Hindlimb muscle (tissue), 1 donor: ENCODE data around the gene ATG4B. TPM values are rescaled to one million over a fixed set of nuclear protein-coding genes. Genes with fewer than 3 reads are reported as not detected.
"Not testable (repeated sequence)": the region's sequence is repeated elsewhere in the genome, so short reads cannot be mapped to it uniquely, and the experiment has no call there.

ENCODE experiments used
- DNase-seq: peaks from one replicate; pipeline ENCODE4 v3.0.0-alpha.2; 2013
- polyA plus RNA-seq: library from polyadenylated mRNA; unstranded; fragments of 120-200 nt; gene quantifications from one replicate; pipeline ENCODE4 v1.2.1, GENCODE V29; 2013; ENCODE audit not compliant: insufficient read length

ATG4B gene
- polyA plus RNA-seq, 1 donor, result 59.6 TPM

DNA sequence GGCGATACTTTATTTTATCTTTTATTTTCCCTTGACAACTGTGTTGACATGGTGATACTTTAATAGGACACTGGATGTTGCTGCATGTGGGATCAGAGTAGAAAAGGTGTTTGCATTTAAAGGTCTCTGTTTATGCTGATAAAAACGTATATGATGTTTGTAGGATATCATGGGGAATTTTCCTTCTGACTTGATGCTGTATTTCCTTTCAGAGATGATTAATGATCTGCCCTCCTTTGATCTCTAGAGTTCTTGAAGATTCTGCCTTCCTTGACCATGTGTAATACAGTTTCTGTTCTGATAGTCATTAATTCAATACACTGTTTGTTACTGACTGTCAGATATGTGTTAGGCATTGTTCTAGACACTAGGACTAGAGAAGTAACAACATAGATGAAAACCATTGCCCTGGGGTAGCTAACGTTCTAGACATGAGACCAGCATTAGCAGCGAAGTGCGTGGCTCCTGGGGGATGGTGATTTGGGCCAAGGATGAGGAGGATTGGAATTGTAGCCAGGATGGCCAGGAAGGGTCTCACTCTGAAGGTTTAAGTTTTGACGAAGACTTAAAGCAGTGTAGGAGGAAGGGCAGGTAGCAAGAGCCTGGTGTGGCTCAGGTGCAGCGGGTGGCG is 2.8 kb downstream of the ATG4B start:
- no peak for DNase-seq

DNA sequence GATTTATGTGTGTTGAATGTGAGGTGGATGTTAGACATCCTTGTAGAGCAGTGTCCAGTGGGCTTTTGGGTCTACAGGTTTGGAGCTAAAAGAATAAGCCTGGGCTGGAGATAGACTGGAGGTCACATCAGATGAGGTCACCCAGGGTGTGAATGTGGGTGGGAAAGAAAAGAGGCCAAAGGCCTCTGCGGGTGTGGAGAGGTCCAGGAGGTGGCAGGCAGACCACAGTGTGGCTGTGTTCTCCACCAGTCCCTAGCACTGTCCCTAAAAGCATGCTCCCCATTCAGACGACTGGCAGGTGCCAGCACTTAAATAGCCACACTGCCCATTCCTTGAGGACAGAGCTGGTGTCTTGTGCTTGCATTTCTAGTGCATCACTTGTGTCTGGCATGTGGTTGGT is 4.1 kb downstream of the ATG4B start:
- no peak for DNase-seq

DNA sequence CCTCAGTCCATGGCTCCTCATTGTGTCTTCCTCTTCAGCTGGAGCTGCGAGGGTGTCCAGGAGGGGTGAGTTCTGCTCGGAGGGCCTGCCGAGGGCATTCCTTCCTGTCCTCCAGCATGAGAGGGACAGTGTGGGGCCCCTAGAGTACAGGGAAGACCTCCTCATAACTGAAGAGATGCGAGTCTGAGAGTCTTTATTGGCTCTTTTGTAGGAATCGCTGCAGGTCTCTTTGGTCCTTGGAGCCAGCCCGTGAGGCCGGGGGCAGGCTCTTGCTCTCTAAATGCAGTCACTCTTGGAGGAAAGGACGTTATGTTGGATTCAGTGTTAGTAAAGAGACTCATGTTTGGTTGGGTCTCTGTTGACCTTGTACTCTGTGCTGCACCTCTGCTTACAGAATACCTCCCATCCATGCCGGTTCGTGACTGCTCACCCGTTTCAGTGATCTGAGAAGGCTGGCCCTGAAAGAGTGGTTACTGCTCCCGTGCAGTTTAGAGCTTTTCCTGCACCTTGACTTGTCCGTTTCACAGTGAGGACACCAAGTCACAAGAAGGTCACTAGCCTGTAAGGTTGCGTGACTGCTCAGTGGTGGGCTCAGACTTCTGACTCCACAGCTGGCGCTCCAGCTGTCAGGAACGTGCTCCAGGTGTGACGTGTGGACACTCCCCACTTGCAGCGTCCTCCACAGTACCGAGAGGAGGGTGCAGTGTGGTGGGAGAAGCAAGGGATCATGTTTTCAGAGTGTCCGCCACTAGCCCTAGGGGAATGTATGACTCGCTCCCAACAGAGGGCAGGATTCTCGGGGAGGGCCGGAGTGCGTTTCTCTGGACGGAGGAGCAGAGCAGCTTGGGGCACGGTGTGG is 7.8 kb downstream of the ATG4B start:
- no peak for DNase-seq

GRCh38 chr2:241645915-241646645 is 8.6 kb downstream of the ATG4B start:
- no peak for DNase-seq

DNA sequence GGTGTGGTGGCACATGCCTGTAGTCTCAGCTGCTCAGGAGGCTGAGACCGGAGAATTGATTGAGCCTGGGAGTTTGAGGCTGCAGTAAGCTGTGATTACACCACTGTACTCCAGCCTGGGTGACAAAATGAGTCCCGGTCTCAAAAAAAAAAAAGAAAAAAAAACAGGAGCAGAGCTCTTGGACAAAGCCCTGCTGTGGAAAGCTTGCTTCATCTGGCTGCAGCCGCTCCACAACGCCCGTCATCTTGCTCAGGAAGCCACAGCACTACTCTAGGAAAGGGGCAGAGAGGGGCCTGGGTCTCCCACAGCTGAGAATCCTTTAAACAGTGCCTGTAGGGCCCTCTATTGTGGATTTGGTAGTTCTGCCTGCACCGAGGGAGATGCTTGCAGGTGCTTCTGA is 11.0 kb downstream of the ATG4B start:
- no peak for DNase-seq

DNA sequence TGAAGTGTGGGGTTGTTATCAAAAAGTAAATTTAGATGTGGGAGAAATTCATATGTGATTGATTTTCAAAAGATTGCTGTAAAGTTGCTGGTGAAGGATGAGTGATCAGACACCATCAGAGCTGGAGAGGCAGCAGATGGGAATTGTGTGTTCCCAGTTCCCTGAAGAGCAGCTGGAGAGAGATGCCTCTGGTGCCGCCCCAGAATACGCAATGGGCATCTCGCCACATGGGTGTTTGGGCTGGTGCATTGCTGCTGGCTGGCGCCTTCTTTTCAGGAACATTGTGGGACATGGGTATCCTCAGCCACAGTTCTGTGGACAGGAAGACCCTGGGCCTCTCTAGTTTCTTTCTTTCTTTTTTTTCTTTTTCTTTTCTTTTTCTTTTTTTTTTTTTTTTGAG is 11.9 kb downstream of the ATG4B start:
- DNase-seq, result no peak

DNA sequence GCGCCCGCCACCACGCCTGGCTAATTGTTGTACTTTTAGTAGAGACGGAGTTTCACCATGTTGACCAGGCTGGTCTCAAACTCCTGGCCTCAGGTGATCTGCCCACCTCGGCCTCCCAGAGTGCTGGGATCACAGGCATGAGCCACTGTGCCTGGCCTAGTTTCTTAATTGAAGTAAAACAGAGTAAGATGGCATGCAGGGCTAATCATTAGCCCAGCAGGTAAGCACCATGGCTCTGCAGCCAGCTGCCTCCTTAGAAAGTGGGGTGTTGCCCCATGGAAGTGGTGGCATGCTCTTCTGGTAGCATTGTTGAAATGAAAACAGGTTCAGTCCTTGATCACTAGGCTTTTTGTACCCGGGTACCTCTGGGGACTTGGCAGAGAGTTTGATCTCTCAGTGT is 12.4 kb downstream of the ATG4B start:
- DNase-seq, result no peak

DNA sequence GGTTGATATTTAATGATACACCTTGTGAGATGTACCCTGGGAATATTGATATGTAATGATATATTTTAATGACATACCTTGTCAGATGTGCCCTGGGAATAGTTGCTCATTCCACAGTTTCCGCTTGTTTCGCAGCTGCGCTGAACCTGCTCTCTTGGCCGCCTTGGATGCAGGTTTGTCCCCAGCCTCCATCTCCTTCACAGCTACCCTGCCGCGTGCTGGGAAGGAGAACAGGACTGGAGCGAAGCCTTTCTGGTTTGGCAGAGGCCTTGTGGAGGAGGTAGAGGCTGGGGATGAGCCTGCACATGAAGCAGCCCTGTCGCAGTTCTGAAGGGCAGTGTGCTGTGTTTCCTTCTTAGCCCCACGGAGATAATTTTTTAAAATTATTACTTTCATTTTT is 14.6 kb downstream of the ATG4B start:
- no peak for DNase-seq

DNA sequence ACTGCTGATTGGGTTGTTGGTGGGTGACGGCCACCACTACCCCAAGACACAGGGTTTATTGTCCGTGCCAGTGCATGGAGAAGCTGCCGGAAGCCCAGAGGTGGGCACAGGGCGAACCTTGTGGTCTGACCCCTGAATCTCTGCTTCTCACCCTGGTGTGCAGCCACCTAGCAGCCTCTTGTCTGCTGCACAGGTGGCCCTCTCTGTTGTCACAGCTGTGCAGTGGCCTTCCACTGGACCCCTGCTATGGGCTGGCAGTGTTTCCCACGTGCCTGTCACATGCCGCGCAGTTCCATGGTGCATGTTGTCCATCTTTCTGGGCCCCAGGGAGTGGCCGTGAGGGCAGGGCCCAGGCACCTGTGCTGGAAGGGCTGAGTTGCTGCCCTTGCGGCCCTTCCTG is 15.2 kb downstream of the ATG4B start:
- no peak for DNase-seq

GRCh38 chr2:241653210-241653750 is 15.8 kb downstream of the ATG4B start:
- no peak for DNase-seq

DNA sequence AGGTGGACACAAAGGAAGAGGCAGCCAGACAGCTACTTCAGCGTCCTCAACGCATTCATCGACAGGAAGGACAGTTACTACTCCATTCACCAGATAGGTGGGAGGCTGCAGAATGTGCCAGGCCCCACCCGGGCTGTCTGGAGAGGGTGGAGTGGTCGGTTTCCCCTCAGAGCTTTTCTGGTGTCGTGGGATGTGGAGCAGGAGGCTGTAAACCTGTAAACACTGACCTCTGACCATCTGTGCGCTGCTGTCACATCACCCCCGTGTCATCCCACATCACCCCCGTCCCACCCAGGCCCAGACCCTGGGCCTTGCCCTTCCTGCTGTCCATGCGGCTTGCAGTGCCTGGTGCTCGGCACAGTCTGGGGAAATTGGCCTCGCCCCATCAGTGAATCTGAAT is 17.1 kb downstream of the ATG4B start:
- DNase-seq, result no peak

GRCh38 chr2:241655516-241656189 is 18.2 kb downstream of the ATG4B start:
- DNase-seq, result no peak

GRCh38 chr2:241656190-241656741 is 18.8 kb downstream of the ATG4B start:
- no peak for DNase-seq

- no peak for DNase-seq
These were observed 20.3 kb downstream of the ATG4B start for GRCh38 chr2:241657786-241658254.

GRCh38 chr2:241658296-241658695 is 20.8 kb downstream of the ATG4B start:
- DNase-seq, result no peak

GRCh38 chr2:241659150-241659739 is 21.8 kb downstream of the ATG4B start:
- peak; percentile 61 for DNase-seq

GRCh38 chr2:241660593-241661213 is 23.2 kb downstream of the ATG4B start:
- DNase-seq, result no peak

DNA sequence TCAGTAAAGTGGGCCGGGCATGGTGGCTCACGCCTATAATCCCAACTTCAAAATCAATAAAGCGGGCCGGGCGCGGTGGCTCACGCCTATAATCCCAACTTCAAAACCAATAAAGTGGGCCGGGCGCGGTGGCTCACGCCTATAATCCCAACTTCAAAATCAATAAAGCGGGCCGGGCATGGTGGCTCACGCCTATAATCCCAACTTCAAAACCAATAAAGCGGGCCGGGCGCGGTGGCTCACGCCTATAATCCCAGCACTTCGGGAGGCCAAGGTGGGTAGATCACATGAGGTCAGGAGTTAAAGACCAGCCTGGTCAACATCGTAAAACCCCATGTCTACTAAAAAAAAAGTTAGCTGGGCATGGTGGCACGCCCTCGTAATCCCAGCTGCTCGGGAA is 25.2 kb downstream of the ATG4B start:
- DNase-seq, result not testable (repeated sequence)

GRCh38 chr2:241665731-241666440 is 28.4 kb downstream of the ATG4B start:
- DNase-seq, result no peak

- no peak for DNase-seq
These were observed 29.3 kb downstream of the ATG4B start for GRCh38 chr2:241666627-241667400.
